ENCODE results near the gene DNAI2.
A peak's percentile ranks its signal among the peaks of the same experiment; 100 is the strongest.

The DNAI2 gene

DNA sequence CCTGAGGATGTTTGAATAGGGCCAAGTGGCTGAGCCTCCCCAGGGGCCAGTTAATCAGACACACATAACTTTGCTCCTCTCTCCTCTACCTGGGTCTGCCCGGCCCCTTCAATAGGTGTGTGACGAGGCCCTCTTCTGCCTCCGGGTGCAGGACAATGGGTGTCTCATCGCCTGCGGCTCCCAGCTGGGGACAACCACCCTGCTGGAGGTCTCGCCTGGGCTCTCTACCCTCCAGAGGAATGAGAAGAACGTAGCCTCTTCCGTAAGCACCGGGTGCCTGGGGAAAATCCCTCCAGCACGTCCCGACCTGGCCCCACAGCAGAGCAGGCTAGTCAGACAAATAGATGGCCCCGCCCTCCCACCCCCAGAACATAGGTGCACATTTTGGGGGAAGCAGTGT lies 35.9 kb downstream of the DNAI2 start:
- DNase-seq: no peak

GRCh38 chr17:74314877-74315276 lies 40.8 kb downstream of the DNAI2 start:
- DNase-seq: no peak

- DNase-seq: no peak
These were observed 42.2 kb downstream of the DNAI2 start for GRCh38 chr17:74316220-74316619.

- no peak for DNase-seq
These were observed 43.0 kb downstream of the DNAI2 start for GRCh38 chr17:74317071-74317470.

- DNase-seq: no peak
These were observed 44.4 kb downstream of the DNAI2 start for GRCh38 chr17:74318391-74318790.

DNA sequence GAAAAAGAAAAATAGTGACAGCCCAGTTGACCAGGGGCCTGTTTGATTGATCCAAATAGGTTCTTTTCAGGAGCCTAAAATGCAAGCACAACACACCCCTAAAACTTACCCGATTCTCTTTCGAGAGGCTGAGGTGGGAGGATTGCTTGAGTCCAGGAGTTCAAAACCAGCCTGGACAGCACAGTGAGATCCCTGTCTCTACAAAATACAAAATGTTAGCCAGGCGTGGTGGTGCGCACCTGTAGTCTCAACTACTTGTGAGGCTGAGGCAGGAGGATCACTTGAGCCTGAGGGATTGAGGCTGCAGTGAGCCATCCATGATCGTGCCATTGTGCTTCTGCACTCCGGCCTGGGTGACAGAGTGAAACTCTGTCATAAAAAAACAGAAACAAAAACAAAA lies 50.5 kb downstream of the DNAI2 start:
- no peak for DNase-seq

DNA sequence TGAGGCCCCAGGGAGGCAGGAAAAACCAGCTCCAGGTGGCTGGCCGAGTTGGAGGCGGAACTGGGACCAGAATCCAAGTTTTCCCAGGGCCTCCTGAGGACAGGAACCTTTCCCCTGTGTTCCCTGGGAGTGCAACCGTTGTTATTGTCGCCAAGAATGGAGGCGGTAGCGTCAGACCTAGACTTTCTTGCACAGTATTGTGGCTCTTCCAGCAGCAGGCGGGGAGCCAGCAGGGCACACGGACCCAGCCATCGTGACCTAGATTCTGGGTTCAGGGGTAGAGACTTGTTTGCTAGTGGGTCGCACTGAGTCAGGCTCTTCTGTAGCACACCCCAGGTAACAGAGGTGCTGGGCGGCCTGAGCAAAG lies 51.3 kb downstream of the DNAI2 start:
- DNase-seq: no peak

DNA sequence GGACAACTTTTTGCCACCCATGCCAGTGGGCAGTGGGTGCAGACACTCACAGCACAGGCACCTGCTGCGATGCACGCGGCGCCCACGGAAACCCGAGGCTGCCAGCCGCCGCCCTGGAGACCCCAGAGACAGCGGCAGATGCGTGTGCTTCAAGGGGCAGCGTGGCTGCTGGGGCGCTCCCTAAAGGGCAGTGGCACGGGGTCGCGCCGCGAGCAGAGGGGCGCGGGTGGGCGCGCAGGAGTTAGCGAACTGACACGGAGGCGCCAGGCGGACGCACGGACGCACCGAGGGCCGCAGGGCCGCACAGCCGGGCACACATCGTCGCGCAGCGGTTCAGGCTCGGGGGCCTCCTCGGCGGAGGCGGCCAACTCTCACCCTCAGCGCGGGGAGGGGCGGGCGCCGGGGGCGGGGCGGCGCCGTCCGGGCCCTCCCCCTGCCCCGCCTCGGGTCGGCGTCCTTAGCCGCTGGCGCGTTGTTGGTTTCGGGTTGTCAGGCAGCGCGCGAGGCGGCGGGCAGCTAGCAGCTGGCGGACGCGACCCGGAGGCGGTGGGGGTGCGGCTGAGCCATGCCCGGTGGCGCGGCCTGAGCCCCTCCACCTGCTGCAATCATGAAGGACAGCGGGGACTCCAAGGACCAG lies 51.8 kb downstream of the DNAI2 start, which contains the start of gene KIF19:
TSS of gene KIF19 (plus strand) at position 484 of the 637 bp plus-strand sequence. CDS start at position 608, 124 bp downstream.
- no peak for DNase-seq

GRCh38 chr17:74326506-74326905 lies 52.5 kb downstream of the DNAI2 start:
- no peak for DNase-seq

GRCh38 chr17:74328487-74328886 lies 54.5 kb downstream of the DNAI2 start:
- no peak for DNase-seq

- no peak for DNase-seq
These were observed 55.3 kb downstream of the DNAI2 start for GRCh38 chr17:74329378-74329777.

DNA sequence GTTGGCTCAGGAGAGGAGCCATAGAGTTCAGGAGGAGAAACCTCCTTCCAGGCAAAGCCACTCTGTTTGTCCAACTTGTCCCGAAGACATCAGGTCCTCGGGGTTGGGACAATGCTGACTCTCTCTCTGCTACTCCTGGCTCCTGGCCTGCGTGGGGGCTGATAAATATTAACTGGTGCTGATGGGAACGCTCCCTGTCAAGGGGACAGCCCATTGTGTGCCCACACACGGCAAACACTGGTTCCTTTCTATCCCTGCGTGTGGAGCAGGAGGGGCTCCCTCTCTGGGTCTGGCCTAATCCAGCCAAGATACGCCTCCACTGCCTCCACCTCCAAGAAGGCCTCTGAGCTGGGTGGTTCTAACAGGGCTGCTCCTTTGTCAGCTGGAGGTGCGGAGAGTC lies 56.4 kb downstream of the DNAI2 start:
- DNase-seq: no peak

DNA sequence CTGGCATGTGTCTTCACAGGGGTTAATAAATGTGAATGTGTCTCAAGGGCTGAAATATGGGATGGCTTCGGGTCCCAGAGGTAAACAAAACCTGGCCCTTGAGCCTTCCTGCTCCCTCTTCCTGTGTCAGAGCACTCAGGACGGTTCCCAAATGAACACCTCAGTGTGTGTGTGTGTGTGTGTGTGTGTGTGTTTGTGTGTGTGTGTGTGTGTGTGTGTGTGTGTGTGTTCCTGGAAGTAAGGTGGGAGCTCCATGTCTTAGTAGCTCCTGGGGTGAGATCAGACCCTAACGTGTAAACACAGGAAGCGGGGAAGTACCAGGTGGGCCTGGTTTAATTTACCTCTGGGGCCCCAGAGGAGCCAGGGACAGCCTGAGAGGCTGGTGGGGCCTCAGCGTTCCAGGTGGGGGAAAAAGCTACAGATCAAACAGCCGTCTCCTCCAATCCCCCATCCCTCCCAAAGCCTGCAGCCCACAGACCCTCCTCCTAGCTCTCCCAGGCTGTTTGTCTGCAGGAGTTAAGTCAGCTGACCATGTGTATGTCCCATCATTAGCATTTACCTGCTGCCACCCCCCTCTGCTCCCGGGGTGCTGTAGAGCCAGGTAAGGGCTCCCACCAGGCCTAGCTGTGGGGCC lies 58.1 kb downstream of the DNAI2 start:
- DNase-seq: peak; percentile 1

DNA sequence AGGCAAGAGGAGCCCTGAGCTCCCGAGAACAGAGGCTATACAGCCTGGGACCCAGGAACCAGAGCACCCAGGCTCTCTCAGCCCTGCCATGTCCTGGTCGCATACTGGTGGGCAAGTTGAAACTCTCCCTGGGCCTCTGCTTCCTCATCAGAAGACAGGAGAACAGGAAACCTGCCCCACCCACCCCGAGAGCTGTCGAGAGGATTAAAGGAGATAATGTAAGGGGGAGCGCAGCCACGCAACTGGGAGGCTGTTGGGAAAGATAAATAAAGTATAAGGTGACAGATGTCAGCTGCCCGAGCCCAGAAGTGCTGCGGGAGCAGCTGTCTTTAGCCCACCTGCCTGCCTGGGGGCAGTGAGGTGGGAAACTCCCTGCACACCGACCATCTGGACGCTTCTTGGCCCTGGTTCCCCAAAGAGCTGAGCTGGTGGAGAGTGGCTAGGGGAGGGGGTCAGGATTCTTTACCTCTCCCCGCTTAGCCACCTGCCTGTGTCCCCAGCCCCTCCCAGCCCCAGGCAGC lies 58.8 kb downstream of the DNAI2 start:
- DNase-seq: peak; percentile 82

DNA sequence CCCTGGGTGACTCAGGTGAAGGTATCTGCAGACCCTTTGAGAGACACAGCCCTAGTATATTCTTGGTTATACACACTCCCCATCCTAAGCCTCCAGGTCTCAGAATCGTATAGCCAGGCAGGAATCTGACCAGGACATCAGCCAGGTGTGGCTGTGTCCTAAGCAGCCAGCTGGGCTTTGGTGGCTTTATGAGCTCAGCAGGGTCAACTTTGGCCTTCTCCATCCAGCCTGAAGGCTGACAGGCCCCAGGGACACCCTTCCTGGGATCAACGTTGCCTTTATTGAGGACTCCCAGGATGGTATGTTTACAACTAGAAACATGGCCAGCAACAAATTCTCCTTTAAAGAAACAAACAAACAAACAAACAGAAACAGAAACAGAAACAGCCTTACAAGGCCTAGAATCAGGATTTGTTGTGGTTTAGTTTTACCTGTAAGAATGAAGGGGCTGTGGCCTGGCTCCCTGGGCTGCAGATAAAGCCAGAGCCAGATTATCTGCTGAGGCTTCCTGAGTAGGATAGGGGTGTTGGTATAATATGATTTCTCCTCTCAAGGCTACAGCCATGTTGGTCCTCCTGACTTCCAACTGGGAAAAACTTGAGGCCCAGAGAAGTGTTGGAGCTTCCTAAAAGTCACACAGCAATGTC lies 60.5 kb downstream of the DNAI2 start:
- no peak for DNase-seq

DNA sequence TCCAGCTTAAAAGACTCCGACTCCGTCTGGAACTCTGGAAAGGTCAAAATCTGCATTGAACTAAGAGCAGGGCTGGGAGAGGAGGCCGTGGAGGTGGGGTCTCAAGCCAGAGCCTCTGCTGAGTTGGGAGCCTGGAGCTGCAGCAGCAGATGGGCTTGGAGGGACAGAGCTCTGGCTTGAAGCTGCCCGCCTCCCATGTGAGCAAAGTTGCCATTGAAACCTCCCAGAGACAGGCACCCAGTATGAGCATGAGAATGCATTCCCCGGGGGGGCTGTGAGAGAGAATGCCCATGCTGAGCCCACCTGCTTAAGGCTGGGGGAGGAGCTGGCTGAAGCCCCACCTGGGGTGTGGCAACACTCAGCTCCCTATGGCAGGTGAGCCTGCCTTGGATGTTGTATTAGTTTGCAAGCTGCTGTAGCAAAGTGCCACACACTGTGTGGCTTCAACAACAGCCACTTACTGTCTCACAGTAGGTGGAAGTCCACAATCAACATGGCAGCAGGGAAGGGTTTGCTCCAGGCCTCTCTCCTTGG lies 61.6 kb downstream of the DNAI2 start:
- DNase-seq: no peak

GRCh38 chr17:74336307-74336706 lies 62.3 kb downstream of the DNAI2 start:
- no peak for DNase-seq

- DNase-seq: peak; percentile 36
These were observed 63.9 kb downstream of the DNAI2 start for GRCh38 chr17:74337834-74338500.

GRCh38 chr17:74339537-74340195 lies 65.6 kb downstream of the DNAI2 start:
- DNase-seq: no peak

GRCh38 chr17:74340470-74341023 lies 66.5 kb downstream of the DNAI2 start:
- no peak for DNase-seq

DNA sequence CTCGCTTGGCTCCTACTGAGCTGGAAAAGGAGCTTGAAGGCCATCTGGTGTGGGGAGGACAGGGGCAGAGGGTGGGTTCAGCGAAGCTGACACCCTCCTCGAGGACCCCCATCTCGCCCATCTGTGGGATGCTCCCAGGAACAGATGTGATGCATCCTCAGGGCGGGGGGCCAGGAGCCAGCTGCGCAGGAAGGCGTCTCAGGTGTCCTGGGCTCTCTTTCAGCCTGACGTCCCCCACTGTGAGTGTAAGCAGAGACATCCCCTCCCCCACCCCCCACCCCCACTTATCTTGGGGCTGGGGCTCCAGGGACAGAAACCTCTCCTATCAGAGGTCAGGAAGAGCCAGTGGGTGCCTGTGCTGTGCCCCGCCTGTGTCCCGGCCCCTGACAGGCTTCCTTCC lies 68.2 kb downstream of the DNAI2 start:
- no peak for DNase-seq

- no peak for DNase-seq
These were observed 69.1 kb downstream of the DNAI2 start for GRCh38 chr17:74343121-74343520.
